A673 (cell line): Measurements from ENCODE around the gene KEL. TPM values are rescaled to one million over a fixed set of nuclear protein-coding genes. Genes with fewer than 3 reads are reported as not detected.

Source experiments
- BruUV-seq: library from RNA; stranded (reverse); fragments of 400-500 nt; replicated peaks from 2 replicates; lab custom pipeline; 2021; lab: Mats Ljungman, UMichigan
- CTCF ChIA-PET: fragments of 300-600 bp; sonication (Branson Sonifier 250); formaldehyde crosslinking; loops from one replicate; lab custom pipeline; 2022; ENCODE audit warnings: antibody characterized with exemption; lab: Charles Lee
- POLR2A ChIA-PET: fragments of 300-600 bp; sonication (Branson Sonifier 250); formaldehyde crosslinking; loops from one replicate; lab custom pipeline; 2022; ENCODE audit warnings: antibody characterized with exemption; ENCODE audit not compliant: low non-redundant PET; lab: Charles Lee
- DNase-seq: peaks from one replicate; pipeline ENCODE4 v3.0.0-alpha.2; 2015; ENCODE audit warnings: low spot score
- H3K27ac ChIP-seq: fragments of 200-600 bp; sonication (generic); 2 replicates; pipeline ENCODE4 v1.5.1; 2016; ENCODE audit warnings: mixed run types, low read depth, mild to moderate bottlenecking, mixed read lengths, antibody characterized with exemption, low read length; ENCODE audit not compliant: poor library complexity, severe bottlenecking
- H3K27me3 ChIP-seq: fragments of 200-600 bp; sonication (generic); replicated peaks from 2 replicates; pipeline ENCODE4 v1.6.1; 2017; ENCODE audit warnings: mixed run types, low read depth, mild to moderate bottlenecking, mixed read lengths, antibody characterized with exemption, low read length; ENCODE audit not compliant: insufficient read depth, poor library complexity
- H3K36me3 ChIP-seq: fragments of 200-600 bp; sonication (generic); 2 replicates; pipeline ENCODE4 v1.6.1; 2016; ENCODE audit warnings: mixed run types, mild to moderate bottlenecking, mixed read lengths, antibody characterized with exemption, low read length; ENCODE audit not compliant: insufficient read depth, poor library complexity, severe bottlenecking
- H3K4me1 ChIP-seq: fragments of 200-600 bp; sonication (generic); 2 replicates; pipeline ENCODE4 v1.6.1; 2017; ENCODE audit warnings: mixed run types, mild to moderate bottlenecking, mixed read lengths, antibody characterized with exemption, low read length; ENCODE audit not compliant: insufficient read depth, poor library complexity, severe bottlenecking
- H3K4me3 ChIP-seq: fragments of 200-600 bp; sonication (generic); 2 replicates; pipeline ENCODE4 v1.5.1; 2016; ENCODE audit warnings: low read depth, mixed run types, mild to moderate bottlenecking, mixed read lengths, low read length; ENCODE audit not compliant: poor library complexity, severe bottlenecking
- H3K9me3 ChIP-seq: fragments of 200-600 bp; sonication (generic); 2 replicates; pipeline ENCODE4 v1.6.1; 2016; ENCODE audit warnings: mixed run types, low read depth, mild to moderate bottlenecking, mixed read lengths, antibody characterized with exemption, low read length; ENCODE audit not compliant: poor library complexity, severe bottlenecking
- EZH2 ChIP-seq: fragments of 200-600 bp; sonication (generic); IDR thresholded peaks from 2 replicates; pipeline ENCODE4 v1.6.1; 2017; ENCODE audit warnings: borderline replicate concordance, low read depth, mild to moderate bottlenecking, mixed read lengths, antibody characterized with exemption, low read length; ENCODE audit not compliant: poor library complexity, severe bottlenecking
- intact Hi-C: fragments of 100-400 bp; cut with micrococcal nuclease; formaldehyde crosslinking; loops from one replicate; pipeline ENCODE4 v1.10.0; 2022; ENCODE audit not compliant: unreplicated experiment
- total RNA-seq: library from RNA; stranded (reverse); gene quantifications from 2 replicates; pipeline ENCODE4 v1.2.3, GENCODE V29; 2021
- TF ChIP-seq, protein P1 (sequence below): fragments of 300-800, 200-600 bp; sonication (generic); conservative IDR thresholded peaks from 2 replicates; pipeline ENCODE4 v1.5.1; 2017; ENCODE audit warnings: low read depth, mild to moderate bottlenecking, antibody characterized with exemption, low read length, moderate library complexity, mixed read lengths

KEL gene
- total RNA-seq, 1 experiment from 2014 or later = not detected

DNA sequence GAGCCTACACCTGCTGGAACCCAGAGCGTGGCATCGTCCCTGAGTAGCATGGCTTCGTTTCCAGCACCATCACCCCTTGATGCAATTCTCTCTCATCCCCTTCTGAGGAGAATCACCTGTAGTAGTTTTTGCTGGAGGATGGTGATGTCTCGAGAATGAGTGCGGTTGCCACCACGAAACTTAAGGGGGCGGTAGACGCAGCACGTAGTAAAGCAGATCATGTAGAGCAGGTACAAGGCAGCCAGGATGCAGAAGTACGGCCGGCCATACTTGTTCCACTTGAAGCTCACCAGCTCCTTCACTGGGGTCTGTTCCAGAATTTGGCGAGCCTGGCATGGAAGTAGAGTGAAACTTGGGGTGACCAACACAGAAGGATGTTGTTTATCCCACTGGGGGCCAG is 36.8 kb downstream of the KEL start:
- no peak for TF ChIP-seq EZH2
- TF ChIP-seq, protein P1, sequence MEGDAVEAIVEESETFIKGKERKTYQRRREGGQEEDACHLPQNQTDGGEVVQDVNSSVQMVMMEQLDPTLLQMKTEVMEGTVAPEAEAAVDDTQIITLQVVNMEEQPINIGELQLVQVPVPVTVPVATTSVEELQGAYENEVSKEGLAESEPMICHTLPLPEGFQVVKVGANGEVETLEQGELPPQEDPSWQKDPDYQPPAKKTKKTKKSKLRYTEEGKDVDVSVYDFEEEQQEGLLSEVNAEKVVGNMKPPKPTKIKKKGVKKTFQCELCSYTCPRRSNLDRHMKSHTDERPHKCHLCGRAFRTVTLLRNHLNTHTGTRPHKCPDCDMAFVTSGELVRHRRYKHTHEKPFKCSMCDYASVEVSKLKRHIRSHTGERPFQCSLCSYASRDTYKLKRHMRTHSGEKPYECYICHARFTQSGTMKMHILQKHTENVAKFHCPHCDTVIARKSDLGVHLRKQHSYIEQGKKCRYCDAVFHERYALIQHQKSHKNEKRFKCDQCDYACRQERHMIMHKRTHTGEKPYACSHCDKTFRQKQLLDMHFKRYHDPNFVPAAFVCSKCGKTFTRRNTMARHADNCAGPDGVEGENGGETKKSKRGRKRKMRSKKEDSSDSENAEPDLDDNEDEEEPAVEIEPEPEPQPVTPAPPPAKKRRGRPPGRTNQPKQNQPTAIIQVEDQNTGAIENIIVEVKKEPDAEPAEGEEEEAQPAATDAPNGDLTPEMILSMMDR = 0 out of 2 replicates have a peak, but pooled peaks have one; percentile 31
- ChIA-PET CTCF (no interaction called here), POLR2A (no interaction called here)
- Histone ChIP-seq H3K4me1 (no peaks in the 10 kb centered on the region), H3K4me3 (no peak overlapping the region), H3K27ac (no peak overlapping the region), H3K9me3 (no peaks in the 10 kb centered on the region), H3K36me3 (no peaks in the 10 kb centered on the region), H3K27me3 (no peaks in the 10 kb centered on the region)
- intact Hi-C loops = no loop called here
- no TSS peak for BruUV-seq
- DNase-seq = no peak

DNA sequence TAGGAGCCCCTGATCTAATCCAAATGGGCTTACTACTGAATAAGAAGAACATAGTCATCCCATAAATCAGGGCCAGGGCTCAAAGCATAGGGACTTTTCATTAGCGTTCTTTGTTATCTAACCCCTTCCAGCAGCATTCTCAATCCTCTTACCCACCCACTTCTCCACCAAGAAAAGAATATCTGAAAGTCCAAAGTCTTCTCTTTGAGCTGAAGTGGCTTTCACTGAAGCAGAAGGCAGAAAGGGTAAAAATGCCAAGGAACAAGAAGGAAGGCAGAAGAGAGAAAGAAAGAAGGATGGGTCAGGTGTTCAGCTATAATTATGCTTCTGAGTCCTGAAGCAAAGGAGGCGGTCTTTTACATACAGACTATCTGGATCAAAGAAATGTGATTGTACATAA is 38.8 kb downstream of the KEL start:
- TF ChIP-seq, protein P1 = no peak
- TF ChIP-seq EZH2 = no peak
- Histone ChIP-seq H3K27ac (no peak overlapping the region), H3K4me3 (no peak overlapping the region), H3K9me3 (no peaks in the 10 kb centered on the region), H3K4me1 (no peaks in the 10 kb centered on the region), H3K27me3 (peaks cover 4% of the 10 kb centered on the region), H3K36me3 (no peaks in the 10 kb centered on the region)
- ChIA-PET CTCF (no interaction called here), POLR2A (no interaction called here)
- no TSS peak for BruUV-seq
- no peak for DNase-seq
- intact Hi-C loops = loop anchor here (5.0 kb wide), 1 partner anchor 51 kb away; no protein-coding TSS in a partner anchor

DNA sequence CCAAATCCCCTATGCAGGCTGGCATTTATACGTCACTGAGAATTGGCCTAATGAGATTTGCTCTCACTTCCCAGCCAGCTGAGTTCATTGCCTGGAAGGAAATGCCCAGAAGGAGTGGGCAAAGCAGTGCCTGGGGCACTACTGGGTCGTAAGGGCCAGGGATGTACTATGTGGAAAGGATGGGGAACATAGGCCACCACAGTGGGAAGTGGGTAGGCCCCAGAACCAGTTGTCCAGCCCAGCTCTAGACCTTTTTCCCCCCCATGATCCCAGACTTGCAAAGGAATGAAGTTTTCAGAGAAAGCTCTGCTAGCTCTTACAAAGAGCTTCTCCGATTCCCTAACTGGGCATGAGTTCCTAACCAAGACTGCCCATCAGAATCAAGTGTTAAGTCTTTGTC is 42.5 kb downstream of the KEL start:
- intact Hi-C loops = loop anchor here (5.0 kb wide), 1 partner anchor 47 kb away; no protein-coding TSS in a partner anchor
- no TSS peak for BruUV-seq
- Histone ChIP-seq H3K27ac (no peak overlapping the region), H3K9me3 (no peaks in the 10 kb centered on the region), H3K27me3 (peaks cover 26% of the 10 kb centered on the region), H3K4me3 (no peak overlapping the region), H3K4me1 (no peaks in the 10 kb centered on the region), H3K36me3 (no peaks in the 10 kb centered on the region)
- no peak for DNase-seq
- CTCF ChIA-PET = no interaction called here
- POLR2A ChIA-PET = no interaction called here
- TF ChIP-seq, protein P1 = no peak
- no peak for TF ChIP-seq EZH2
